DND-41 (cell line): Measurements from ENCODE around the gene CABLES2.

Source experiments
- ATAC-seq: fragments of 200-7000 bp; cut with Tn5 transposase; 3 replicates; pipeline ENCODE4 v1.9.1; 2021; ENCODE audit warnings: low read depth; ENCODE audit not compliant: insufficient read depth
- DNase-seq: peaks from one replicate; pipeline ENCODE4 v3.0.0-alpha.2; 2020
- H2AFZ ChIP-seq: 2 replicates; pipeline ENCODE4 v1.6.0; 2012; ENCODE audit warnings: low read depth, low read length
- H3K27ac ChIP-seq: 2 replicates; pipeline ENCODE4 v1.5.1; 2012; ENCODE audit warnings: low read length, inconsistent platforms
- H3K27me3 ChIP-seq: fragments of 200-600 bp; sonication (generic); 2 replicates; pipeline ENCODE4 v1.6.0; 2012; ENCODE audit warnings: low read length, mild to moderate bottlenecking, inconsistent platforms; ENCODE audit not compliant: insufficient read depth, poor library complexity
- H3K36me3 ChIP-seq: 2 replicates; pipeline ENCODE4 v1.5.1; 2012; ENCODE audit warnings: low read length, inconsistent platforms; ENCODE audit not compliant: insufficient read depth
- H3K4me1 ChIP-seq: 2 replicates; pipeline ENCODE4 v1.5.1; 2012; ENCODE audit warnings: mild to moderate bottlenecking, low read length; ENCODE audit not compliant: insufficient read depth
- H3K4me2 ChIP-seq: 2 replicates; pipeline ENCODE4 v1.6.0; 2012; ENCODE audit warnings: mild to moderate bottlenecking, moderate library complexity, low read length, inconsistent platforms; ENCODE audit not compliant: insufficient read depth
- H3K4me3 ChIP-seq, 2 experiments: fragments of 200-600 bp in 1 of 2; shearing (Covaris generic) in 1 of 2; 2 replicates each; pipeline ENCODE4 v1.5.1; 2012 to 2016; ENCODE audit warnings: inconsistent platforms in 2 of 2, low read length in 2 of 2, mild to moderate bottlenecking in 2 of 2, low read depth in 1 of 2, moderate library complexity in 1 of 2
- H3K79me2 ChIP-seq: 2 replicates; pipeline ENCODE4 v1.6.0; 2012; ENCODE audit warnings: low read length, inconsistent platforms; ENCODE audit not compliant: insufficient read depth
- H3K9ac ChIP-seq: 2 replicates; pipeline ENCODE4 v1.6.0; 2012; ENCODE audit warnings: low read depth, mild to moderate bottlenecking, inconsistent platforms, low read length, moderate library complexity
- H3K9me3 ChIP-seq: 2 replicates; pipeline ENCODE4 v1.5.1; 2012; ENCODE audit warnings: low read length, moderate library complexity, mild to moderate bottlenecking, inconsistent platforms; ENCODE audit not compliant: insufficient read depth, severe bottlenecking
- H4K20me1 ChIP-seq: 2 replicates; pipeline ENCODE4 v1.6.0; 2012; ENCODE audit warnings: low read length; ENCODE audit not compliant: insufficient read depth
- CTCF ChIP-seq: IDR thresholded peaks from 2 replicates; pipeline ENCODE4 v1.5.1; 2012; ENCODE audit warnings: borderline replicate concordance, low read length, moderate library complexity, mild to moderate bottlenecking; ENCODE audit not compliant: poor library complexity, severe bottlenecking; ENCODE audit errors: extremely low read depth
- EZH2 ChIP-seq: IDR thresholded peaks from 3 replicates; pipeline ENCODE4 v1.6.1; 2012; ENCODE audit warnings: borderline replicate concordance, low read depth, mild to moderate bottlenecking, moderate library complexity, low read length, inconsistent platforms; ENCODE audit not compliant: severe bottlenecking

CABLES2 gene

GRCh38 chr20:62449951-62450691 lies 43.0 kb upstream of the CABLES2 start:
- Histone ChIP-seq H3K4me2 (no peak overlapping the region), H3K36me3 (no peaks in the 10 kb centered on the region), H3K9ac (no peak overlapping the region), H3K9me3 (no peaks in the 10 kb centered on the region), H3K79me2 (no peaks in the 10 kb centered on the region), H4K20me1 (peaks cover 17% of the 10 kb centered on the region; the same call in 1 of the 2 replicates), H3K4me3 (no peak overlapping the region), H2AFZ (no peak overlapping the region), H3K4me1 (no peaks in the 10 kb centered on the region), H3K27me3 (peaks cover 3% of the 10 kb centered on the region), H3K27ac (no peak overlapping the region)
- TF ChIP-seq CTCF (no peak), EZH2 (no peak)
- ATAC-seq: no peak
- DNase-seq: no peak

- no peaks in the 10 kb centered on the region for H3K79me2 ChIP-seq
- ATAC-seq: no peak
Observed at GRCh38 chr20:62448788-62449187, 41.7 kb upstream of the CABLES2 start.

GRCh38 chr20:62448038-62448437 lies 41.0 kb upstream of the CABLES2 start:
- H3K4me2 ChIP-seq: no peak overlapping the region
- H3K4me3 ChIP-seq: no peak overlapping the region
- H3K9me3 ChIP-seq: no peaks in the 10 kb centered on the region
- no peak overlapping the region for H2AFZ ChIP-seq
- TF ChIP-seq EZH2 (no peak), CTCF (no peak)
- DNase-seq: no peak
- no peak overlapping the region for H3K27ac ChIP-seq
- ATAC-seq: no peak
- H3K4me1 ChIP-seq: no peaks in the 10 kb centered on the region
- no peak overlapping the region for H3K9ac ChIP-seq
- H3K27me3 ChIP-seq: no peaks in the 10 kb centered on the region
- no peaks in the 10 kb centered on the region for H3K79me2 ChIP-seq
- peaks cover 23% of the 10 kb centered on the region; the same call in 1 of the 2 replicates for H4K20me1 ChIP-seq
- no peaks in the 10 kb centered on the region for H3K36me3 ChIP-seq

More at GRCh38 chr20:62448788-62449187, 41.7 kb upstream of the CABLES2 start:
- Histone ChIP-seq H2AFZ (no peak overlapping the region), H3K36me3 (no peaks in the 10 kb centered on the region), H3K9ac (no peak overlapping the region), H3K4me1 (no peaks in the 10 kb centered on the region), H3K9me3 (no peaks in the 10 kb centered on the region), H4K20me1 (peaks cover 25% of the 10 kb centered on the region; the same call in 1 of the 2 replicates), H3K27me3 (no peaks in the 10 kb centered on the region), H3K4me2 (no peak overlapping the region), H3K4me3 (no peak overlapping the region), H3K27ac (no peak overlapping the region)
- TF ChIP-seq CTCF (no peak), EZH2 (no peak)
- DNase-seq: no peak
